NCI-H1417 (cell line): ENCODE data around the gene TLE6.
A peak's percentile ranks its signal among the peaks of the same experiment; 100 is the strongest.
"Not testable (repeated sequence)": the region's sequence is repeated elsewhere in the genome, so short reads cannot be mapped to it uniquely, and the experiment has no call there.

Experiments
- DNase-seq, 3 experiments: peaks; one replicate each; lab custom pipeline; 2025; lab: John Stamatoyannopoulos, UW

TLE6 gene

GRCh38 chr19:3004522-3004921 is 27.2 kb downstream of the TLE6 start:
- DNase-seq: no peak

GRCh38 chr19:3005345-3005744 is 28.0 kb downstream of the TLE6 start:
- DNase-seq: no peak

- DNase-seq: peak in 1 of 3 experiments; percentile 20
These were observed 28.9 kb downstream of the TLE6 start for GRCh38 chr19:3006075-3006767.

GRCh38 chr19:3007975-3008374 is 30.6 kb downstream of the TLE6 start:
- no peak for DNase-seq

GRCh38 chr19:3008994-3009393 is 31.6 kb downstream of the TLE6 start:
- no peak for DNase-seq

- no peak for DNase-seq
These were observed 33.5 kb downstream of the TLE6 start for GRCh38 chr19:3010871-3011270.

- not testable (repeated sequence) for DNase-seq
These were observed 34.7 kb downstream of the TLE6 start for GRCh38 chr19:3012059-3012458.

GRCh38 chr19:3012621-3013262 is 35.4 kb downstream of the TLE6 start:
- peak in 2 of 3 experiments; percentile 57 to 85 for DNase-seq

- DNase-seq: no peak
These were observed 35.9 kb downstream of the TLE6 start for GRCh38 chr19:3013263-3013725.

GRCh38 chr19:3014135-3014534 is 36.8 kb downstream of the TLE6 start:
- no peak for DNase-seq

GRCh38 chr19:3015126-3016057 is 38.0 kb downstream of the TLE6 start:
- no peak for DNase-seq

GRCh38 chr19:3017923-3018322 is 40.6 kb downstream of the TLE6 start:
- DNase-seq: no peak

GRCh38 chr19:3019211-3019854 is 42.0 kb downstream of the TLE6 start:
- no peak for DNase-seq

- no peak for DNase-seq
These were observed 43.1 kb downstream of the TLE6 start for GRCh38 chr19:3020321-3020960.

- no peak for DNase-seq
These were observed 47.1 kb downstream of the TLE6 start for GRCh38 chr19:3024509-3024869.

GRCh38 chr19:3024870-3025548 is 47.6 kb downstream of the TLE6 start:
- peak in 2 of 3 experiments; percentile 79 to 84 for DNase-seq

- peak in 2 of 3 experiments; percentile 79 to 84 for DNase-seq
These were observed 48.2 kb downstream of the TLE6 start for GRCh38 chr19:3025549-3025886.

- DNase-seq: no peak
These were observed 49.4 kb downstream of the TLE6 start for GRCh38 chr19:3026768-3027167.

GRCh38 chr19:3027292-3027691 is 49.9 kb downstream of the TLE6 start:
- no peak for DNase-seq

- DNase-seq: no peak
These were observed 50.6 kb downstream of the TLE6 start for GRCh38 chr19:3027981-3028304.
